ENCODE results near the gene RGS8. TPM values are rescaled to one million over a fixed set of nuclear protein-coding genes. Genes with fewer than 3 reads are reported as not detected.

Gene RGS8
- total and polyA plus RNA-seq, 2 of the 4 experiments (the other 2 are of a cell fraction): not detected

DNA sequence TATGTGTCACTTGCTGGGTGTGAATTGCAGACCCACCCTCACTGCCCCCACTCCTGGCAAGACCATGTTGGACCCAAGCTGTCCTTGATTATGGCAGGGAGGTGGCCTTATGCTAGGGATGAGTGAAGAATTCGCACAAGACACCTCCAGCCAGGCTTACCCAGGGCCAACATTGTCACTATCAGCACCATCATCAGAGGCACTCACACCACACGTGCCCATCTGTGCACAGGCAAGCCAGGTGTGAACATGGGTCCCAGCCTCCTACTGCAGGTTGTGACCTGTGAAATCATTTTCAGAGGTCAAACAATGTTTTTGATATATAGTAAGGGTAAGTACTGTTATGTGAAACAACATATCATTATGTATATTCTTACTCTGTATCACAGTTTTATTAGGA, 20.3 kb upstream of the RGS8 start:
- Histone ChIP-seq H2AK5ac (ENCODE audit: low read depth, low read length) (no peak overlapping the region), H4K20me1 (ENCODE audit: insufficient read depth, low read length) (no peaks in the 10 kb centered on the region), H3K27ac (ENCODE audit: insufficient read depth, low read length) (no peak overlapping the region), H2AFZ (replicated peaks; ENCODE audit: low read length, poor library complexity) (no peak overlapping the region), H3K18ac (ENCODE audit: low read depth, low read length) (no peak overlapping the region), H3K23ac (ENCODE audit: low read depth, low read length) (no peak overlapping the region), H3K4ac (ENCODE audit: low read depth, low read length) (no peak overlapping the region), H4K8ac (ENCODE audit: low read depth in 2 of 2, low read length in 2 of 2) (no peak overlapping the region), H3K4me3 (ENCODE audit: insufficient read depth, low read depth, low read length) (no peak overlapping the region), H3K9me3 (ENCODE audit: control insufficient read depth, insufficient read depth, low read length) (no peaks in the 10 kb centered on the region), H3K27me3 (ENCODE audit: control insufficient read depth, insufficient read depth, low read length) (peaks cover 7% of the 10 kb centered on the region), H3K4me1 (ENCODE audit: control insufficient read depth, insufficient read depth, low read length) (no peaks in the 10 kb centered on the region), H2BK20ac (ENCODE audit: low read depth, low read length) (no peak overlapping the region), H3K36me3 (ENCODE audit: control insufficient read depth, insufficient read depth, low read length) (no peaks in the 10 kb centered on the region), H3K14ac (replicated peaks; ENCODE audit: low read depth, low read length) (no peak overlapping the region), H3K79me1 (ENCODE audit: low read depth in 1 of 2, low read length in 2 of 2) (no peaks in the 10 kb centered on the region), H3K9ac (ENCODE audit: low read depth, low read length) (no peak overlapping the region), H4K91ac (ENCODE audit: insufficient read depth, low read depth, low read length) (no peak overlapping the region), H2BK15ac (ENCODE audit: low read depth, low read length) (no peak overlapping the region), H3K56ac (ENCODE audit: extremely low read depth, insufficient read depth, low read length) (no peak overlapping the region), H4K5ac (ENCODE audit: low read depth, low read length) (no peak overlapping the region), H3K4me2 (ENCODE audit: low read depth, low read length) (no peak overlapping the region), H2BK120ac (ENCODE audit: low read depth, low read length) (no peak overlapping the region), H2BK5ac (ENCODE audit: low read depth, low read length, poor library complexity, severe bottlenecking) (no peak overlapping the region), H3K9me1 (ENCODE audit: insufficient read depth, low read length) (no peaks in the 10 kb centered on the region), H2AK9ac (replicated peaks; ENCODE audit: low read depth, low read length, poor library complexity) (peak overlapping the region; percentile 16)
- ATAC-seq (ENCODE audit: low read depth) (no peak), DNase-seq (no peak)
- dilution Hi-C loops (cut with HindIII; ENCODE audit: low sequenced_read_pairs, unreplicated experiment) (no loop called here), in situ Hi-C loops (cut with MboI; ENCODE audit: low sequenced_read_pairs) (no loop called here), intact Hi-C loops (cut with micrococcal nuclease) (loop anchor here (1.0 kb wide), 1 partner anchor 18 kb away; no protein-coding TSS in a partner anchor)
- TF ChIP-seq CHD1 (IDR thresholded peaks at IDR 0.05; ENCODE audit: low read depth, low read length): no peak
- TF ChIP-seq MAZ (IDR thresholded peaks at IDR 0.05; ENCODE audit: borderline replicate concordance, low read depth, low read length): no peak
- TF ChIP-seq RAD21 (IDR thresholded peaks at IDR 0.05; ENCODE audit: low read length): no peak
- TF ChIP-seq RFX5 (IDR thresholded peaks at IDR 0.05; ENCODE audit: low read depth, low read length): no peak
- no peak for TF ChIP-seq MAFK (IDR thresholded peaks at IDR 0.05; ENCODE audit: low read depth, low read length)
- TF ChIP-seq, protein P1, sequence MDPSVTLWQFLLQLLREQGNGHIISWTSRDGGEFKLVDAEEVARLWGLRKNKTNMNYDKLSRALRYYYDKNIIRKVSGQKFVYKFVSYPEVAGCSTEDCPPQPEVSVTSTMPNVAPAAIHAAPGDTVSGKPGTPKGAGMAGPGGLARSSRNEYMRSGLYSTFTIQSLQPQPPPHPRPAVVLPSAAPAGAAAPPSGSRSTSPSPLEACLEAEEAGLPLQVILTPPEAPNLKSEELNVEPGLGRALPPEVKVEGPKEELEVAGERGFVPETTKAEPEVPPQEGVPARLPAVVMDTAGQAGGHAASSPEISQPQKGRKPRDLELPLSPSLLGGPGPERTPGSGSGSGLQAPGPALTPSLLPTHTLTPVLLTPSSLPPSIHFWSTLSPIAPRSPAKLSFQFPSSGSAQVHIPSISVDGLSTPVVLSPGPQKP (IDR thresholded peaks at IDR 0.05; ENCODE audit: borderline replicate concordance, low read depth, low read length): no peak
- TF ChIP-seq, protein P2, sequence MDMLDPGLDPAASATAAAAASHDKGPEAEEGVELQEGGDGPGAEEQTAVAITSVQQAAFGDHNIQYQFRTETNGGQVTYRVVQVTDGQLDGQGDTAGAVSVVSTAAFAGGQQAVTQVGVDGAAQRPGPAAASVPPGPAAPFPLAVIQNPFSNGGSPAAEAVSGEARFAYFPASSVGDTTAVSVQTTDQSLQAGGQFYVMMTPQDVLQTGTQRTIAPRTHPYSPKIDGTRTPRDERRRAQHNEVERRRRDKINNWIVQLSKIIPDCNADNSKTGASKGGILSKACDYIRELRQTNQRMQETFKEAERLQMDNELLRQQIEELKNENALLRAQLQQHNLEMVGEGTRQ (IDR thresholded peaks at IDR 0.05; ENCODE audit: low read depth, low read length): no peak
- TF ChIP-seq FOS (IDR thresholded peaks at IDR 0.05; ENCODE audit: low read depth, low read length): no peak
- TF ChIP-seq RCOR1 (IDR thresholded peaks at IDR 0.05; ENCODE audit: insufficient replicate concordance, low read length): no peak
- TF ChIP-seq SMC3 (IDR thresholded peaks at IDR 0.05; ENCODE audit: low read depth, low read length): no peak
- no peak for TF ChIP-seq POLR2A (IDR thresholded peaks at IDR 0.05; ENCODE audit: low read depth, low read length)
- TF ChIP-seq, protein P3, sequence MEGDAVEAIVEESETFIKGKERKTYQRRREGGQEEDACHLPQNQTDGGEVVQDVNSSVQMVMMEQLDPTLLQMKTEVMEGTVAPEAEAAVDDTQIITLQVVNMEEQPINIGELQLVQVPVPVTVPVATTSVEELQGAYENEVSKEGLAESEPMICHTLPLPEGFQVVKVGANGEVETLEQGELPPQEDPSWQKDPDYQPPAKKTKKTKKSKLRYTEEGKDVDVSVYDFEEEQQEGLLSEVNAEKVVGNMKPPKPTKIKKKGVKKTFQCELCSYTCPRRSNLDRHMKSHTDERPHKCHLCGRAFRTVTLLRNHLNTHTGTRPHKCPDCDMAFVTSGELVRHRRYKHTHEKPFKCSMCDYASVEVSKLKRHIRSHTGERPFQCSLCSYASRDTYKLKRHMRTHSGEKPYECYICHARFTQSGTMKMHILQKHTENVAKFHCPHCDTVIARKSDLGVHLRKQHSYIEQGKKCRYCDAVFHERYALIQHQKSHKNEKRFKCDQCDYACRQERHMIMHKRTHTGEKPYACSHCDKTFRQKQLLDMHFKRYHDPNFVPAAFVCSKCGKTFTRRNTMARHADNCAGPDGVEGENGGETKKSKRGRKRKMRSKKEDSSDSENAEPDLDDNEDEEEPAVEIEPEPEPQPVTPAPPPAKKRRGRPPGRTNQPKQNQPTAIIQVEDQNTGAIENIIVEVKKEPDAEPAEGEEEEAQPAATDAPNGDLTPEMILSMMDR (conservative IDR thresholded peaks at IDR 0.05; ENCODE audit: low read depth, low read length): no peak
- ChIA-PET CTCF (no interaction called here), POLR2A (ENCODE audit: unreplicated experiment) (no interaction called here)
- WGBS, 2 experiments (ENCODE audit: extremely low coverage in 2 of 2, insufficient read length in 1 of 2): no CpG with 5 or more reads among the region's 2 CpGs
- BruUV-seq (replicated peaks): no TSS peak

Data from IMR-90 (cell line).